GM12872 (cell line): ENCODE measurements around the gene MXD3.
A peak's percentile ranks its signal among the peaks of the same experiment; 100 is the strongest.

Source experiments
- CTCF ChIP-seq: IDR thresholded peaks from 3 replicates; pipeline ENCODE4 v1.5.1; 2011; ENCODE audit warnings: low read depth, mild to moderate bottlenecking, low read length, moderate library complexity; ENCODE audit not compliant: insufficient read depth

Gene MXD3

GRCh38 chr5:177314376-177315342 lies 3.0 kb upstream of the MXD3 start:
- no peak for TF ChIP-seq CTCF

- TF ChIP-seq CTCF: no peak
These were observed 2.0 kb upstream of the MXD3 start for GRCh38 chr5:177313561-177314259.

- TF ChIP-seq CTCF: peak; percentile 26; the same call in 1 of the 3 replicates
These were observed 1.0 kb upstream of the MXD3 start for GRCh38 chr5:177312649-177313181.

- TF ChIP-seq CTCF: no peak
These were observed 341 bp downstream of the MXD3 start for GRCh38 chr5:177311392-177311722.

GRCh38 chr5:177310757-177311391 lies 824 bp downstream of the MXD3 start:
- no peak for TF ChIP-seq CTCF

GRCh38 chr5:177310332-177310731 lies 1.4 kb downstream of the MXD3 start:
- 0 out of 3 replicates have a peak, but pooled peaks have one; percentile 5 for TF ChIP-seq CTCF
